ENCODE measurements around the gene DLG2.

The DLG2 gene

DNA sequence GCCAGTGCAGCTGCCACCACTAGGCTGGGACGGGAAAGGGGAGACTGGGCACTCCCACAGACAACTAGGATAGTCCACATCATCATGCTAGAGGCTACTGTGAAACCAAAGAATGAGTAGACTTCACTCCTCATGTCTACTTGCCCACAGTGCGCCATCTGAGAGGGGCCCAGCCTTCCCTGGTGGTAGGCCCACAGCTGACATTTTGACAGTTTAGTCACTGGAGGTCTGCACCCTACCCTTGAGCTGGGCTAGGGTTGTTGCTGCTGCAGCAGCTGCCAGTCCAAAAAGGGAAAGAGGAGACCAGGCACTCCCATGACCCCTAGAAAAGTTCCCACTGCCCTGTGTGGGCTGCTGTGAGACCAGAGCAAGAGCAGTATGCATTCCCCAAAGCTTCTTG lies 141.2 kb downstream of the DLG2 start:
- H3K4me3 ChIP-seq (ENCODE audit: low read length), result no peak overlapping the region
- TF ChIP-seq, protein P1, sequence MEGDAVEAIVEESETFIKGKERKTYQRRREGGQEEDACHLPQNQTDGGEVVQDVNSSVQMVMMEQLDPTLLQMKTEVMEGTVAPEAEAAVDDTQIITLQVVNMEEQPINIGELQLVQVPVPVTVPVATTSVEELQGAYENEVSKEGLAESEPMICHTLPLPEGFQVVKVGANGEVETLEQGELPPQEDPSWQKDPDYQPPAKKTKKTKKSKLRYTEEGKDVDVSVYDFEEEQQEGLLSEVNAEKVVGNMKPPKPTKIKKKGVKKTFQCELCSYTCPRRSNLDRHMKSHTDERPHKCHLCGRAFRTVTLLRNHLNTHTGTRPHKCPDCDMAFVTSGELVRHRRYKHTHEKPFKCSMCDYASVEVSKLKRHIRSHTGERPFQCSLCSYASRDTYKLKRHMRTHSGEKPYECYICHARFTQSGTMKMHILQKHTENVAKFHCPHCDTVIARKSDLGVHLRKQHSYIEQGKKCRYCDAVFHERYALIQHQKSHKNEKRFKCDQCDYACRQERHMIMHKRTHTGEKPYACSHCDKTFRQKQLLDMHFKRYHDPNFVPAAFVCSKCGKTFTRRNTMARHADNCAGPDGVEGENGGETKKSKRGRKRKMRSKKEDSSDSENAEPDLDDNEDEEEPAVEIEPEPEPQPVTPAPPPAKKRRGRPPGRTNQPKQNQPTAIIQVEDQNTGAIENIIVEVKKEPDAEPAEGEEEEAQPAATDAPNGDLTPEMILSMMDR (IDR thresholded peaks at IDR 0.05; ENCODE audit: insufficient read depth, low read depth, low read length, missing control alignments), result no peak
- no peak for DNase-seq (ENCODE audit: low read depth)

DNA sequence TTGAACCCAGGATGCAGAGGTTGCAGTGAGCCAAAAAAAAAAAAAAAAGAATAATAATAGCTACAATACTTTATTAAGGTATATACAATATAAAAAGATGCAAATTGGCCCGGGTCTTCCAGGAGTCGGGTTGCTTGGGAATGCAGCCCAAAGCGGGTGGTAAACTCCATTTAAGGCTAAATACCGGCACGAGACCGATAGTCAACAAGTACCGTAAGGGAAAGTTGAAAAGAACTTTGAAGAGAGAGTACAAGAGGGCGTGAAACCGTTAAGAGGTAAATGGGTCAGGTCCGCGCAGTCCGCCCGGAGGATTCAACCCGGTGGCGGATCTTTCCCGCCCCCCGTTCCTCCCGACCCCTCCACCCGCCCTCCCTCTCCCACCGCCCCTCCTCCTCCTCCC lies 143.3 kb downstream of the DLG2 start:
- TF ChIP-seq, protein P1 (IDR thresholded peaks at IDR 0.05; ENCODE audit: insufficient read depth, low read depth, low read length, missing control alignments), result no peak
- no peak for DNase-seq (ENCODE audit: low read depth)

DNA sequence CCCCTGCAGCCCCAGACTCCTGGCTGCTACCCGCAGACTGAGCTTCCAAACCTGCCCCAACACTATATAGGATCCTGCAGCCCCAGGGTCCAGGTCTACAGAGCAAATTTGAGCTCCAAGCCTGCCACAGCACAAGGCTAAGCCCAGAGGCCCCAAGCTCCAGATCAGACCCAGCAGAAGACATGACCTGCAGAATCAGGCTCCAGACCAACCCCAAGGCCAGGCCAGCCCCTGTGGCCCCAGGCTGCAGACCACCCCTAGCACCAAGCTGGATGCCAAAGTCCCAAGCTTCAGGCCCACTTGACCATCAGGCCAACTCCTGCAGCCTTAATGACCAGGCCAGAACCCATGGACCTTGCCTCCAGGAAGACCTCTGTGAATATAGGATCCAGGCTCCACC lies 145.3 kb downstream of the DLG2 start:
- no peak for DNase-seq (ENCODE audit: low read depth)
- no peak overlapping the region for H3K4me3 ChIP-seq (ENCODE audit: low read length)
- TF ChIP-seq, protein P1 (IDR thresholded peaks at IDR 0.05; ENCODE audit: insufficient read depth, low read depth, low read length, missing control alignments), result no peak

More for the DNA sequence above, 143.3 kb downstream of the DLG2 start:
- H3K4me3 ChIP-seq (ENCODE audit: low read length), result no peak overlapping the region

DNA sequence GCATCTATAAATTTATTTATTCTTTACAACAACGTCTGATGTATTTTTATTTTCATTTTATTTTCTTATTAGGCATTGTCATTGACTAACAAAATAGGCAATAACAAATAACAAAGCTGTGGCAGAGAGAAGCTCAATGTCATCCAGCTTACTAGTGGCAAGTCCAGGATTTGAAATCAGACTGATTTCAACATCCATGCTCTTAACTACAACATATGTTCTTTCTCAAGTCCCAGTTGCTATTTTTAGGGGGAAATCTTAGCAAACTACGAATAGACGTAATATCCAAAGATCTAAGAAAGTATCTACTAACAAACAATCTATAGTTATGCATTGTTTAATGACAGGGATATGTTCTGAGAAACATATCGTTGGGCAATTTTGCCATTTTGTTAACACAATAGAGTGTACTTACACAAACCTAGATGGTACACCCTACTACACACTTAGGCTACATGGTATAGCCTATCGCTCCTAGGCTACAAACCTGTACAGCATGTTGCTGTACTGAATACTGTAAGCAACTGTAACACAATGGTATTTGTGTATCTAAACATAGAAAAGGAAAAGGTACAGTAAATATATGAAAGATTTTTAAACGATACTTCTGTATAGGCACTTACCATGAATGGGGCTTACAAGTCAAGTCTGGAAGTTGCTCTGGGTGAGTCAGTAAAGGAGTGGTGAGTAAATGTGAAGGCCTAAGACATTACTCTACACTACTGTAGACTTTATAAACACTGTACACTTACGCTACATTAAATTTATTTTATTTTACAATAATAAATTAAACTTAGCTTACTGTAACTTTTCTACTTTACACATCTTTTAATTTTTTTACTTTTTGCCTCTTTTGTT lies 151.3 kb downstream of the DLG2 start:
- TF ChIP-seq, protein P1 (IDR thresholded peaks at IDR 0.05; ENCODE audit: insufficient read depth, low read depth, low read length, missing control alignments), result no peak
- no peak overlapping the region for H3K4me3 ChIP-seq (ENCODE audit: low read length)
- DNase-seq (ENCODE audit: low read depth), result peak; percentile 2

DNA sequence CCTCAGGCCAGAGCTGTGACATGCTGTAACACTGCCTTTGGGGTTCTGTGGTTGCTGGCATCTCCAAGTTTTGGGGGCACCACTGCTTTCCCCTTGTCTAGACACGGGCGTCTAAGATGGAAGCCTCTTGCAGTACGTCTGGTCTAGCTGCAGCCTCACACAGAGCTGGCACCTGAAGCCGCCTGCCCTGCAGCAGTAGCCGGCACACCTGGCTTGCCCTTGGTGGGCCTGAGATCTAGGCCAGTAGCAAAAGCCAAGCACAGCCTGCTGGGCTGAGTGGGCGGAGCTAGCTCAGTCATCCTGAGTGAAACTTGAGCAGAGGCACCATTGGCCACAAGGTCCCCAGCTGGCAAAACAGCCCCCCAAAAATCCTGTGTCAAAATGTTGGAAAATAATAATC lies 154.2 kb downstream of the DLG2 start:
- H3K4me3 ChIP-seq (ENCODE audit: low read length), result no peak overlapping the region
- TF ChIP-seq, protein P1 (IDR thresholded peaks at IDR 0.05; ENCODE audit: insufficient read depth, low read depth, low read length, missing control alignments), result no peak
- no peak for DNase-seq (ENCODE audit: low read depth)

DNA sequence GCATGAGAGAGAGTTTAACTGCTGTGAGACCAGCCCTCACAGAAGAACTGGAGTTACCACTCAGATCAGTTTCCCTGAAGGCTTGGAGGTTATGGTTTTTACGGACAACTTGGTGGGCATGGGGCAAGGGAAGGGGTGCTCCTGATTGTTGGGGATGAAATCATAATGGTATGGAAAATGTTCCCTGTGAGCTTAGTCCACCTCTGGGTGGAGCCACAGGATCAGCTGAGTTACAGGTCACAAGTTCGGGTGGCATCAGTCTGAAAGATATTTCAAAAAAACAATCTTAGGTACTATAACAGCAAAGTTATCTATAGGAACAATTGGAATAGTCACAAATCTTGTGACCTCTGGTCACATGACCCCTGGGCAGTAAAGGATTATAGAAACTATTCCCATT lies 162.9 kb downstream of the DLG2 start:
- TF ChIP-seq, protein P1 (IDR thresholded peaks at IDR 0.05; ENCODE audit: insufficient read depth, low read depth, low read length, missing control alignments), result no peak
- DNase-seq (ENCODE audit: low read depth), result no peak
- no peak overlapping the region for H3K4me3 ChIP-seq (ENCODE audit: low read length)

DNA sequence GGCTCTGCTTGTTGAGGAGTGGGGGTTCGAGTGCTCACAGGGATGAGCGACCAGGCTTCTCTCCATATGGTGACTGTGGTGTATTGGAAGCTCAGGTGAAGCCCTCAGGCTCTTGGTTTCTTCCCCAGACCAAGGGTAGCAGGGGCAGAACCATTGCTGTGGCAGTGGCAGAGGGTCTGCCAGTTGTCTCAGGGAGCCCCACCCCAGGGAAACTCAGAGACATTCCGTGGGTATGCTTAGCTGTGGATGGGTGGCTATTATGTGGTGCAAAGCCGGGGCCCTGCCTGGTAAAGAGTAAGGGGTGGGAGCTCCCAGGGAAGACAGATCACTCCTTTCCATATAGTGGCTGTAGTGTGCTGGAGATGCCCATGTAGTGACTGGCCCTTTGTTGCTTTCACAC lies 167.8 kb downstream of the DLG2 start:
- H3K4me3 ChIP-seq (ENCODE audit: low read length), result no peak overlapping the region
- TF ChIP-seq, protein P1 (IDR thresholded peaks at IDR 0.05; ENCODE audit: insufficient read depth, low read depth, low read length, missing control alignments), result no peak
- no peak for DNase-seq (ENCODE audit: low read depth)

All from epithelial cell of esophagus (primary cell).